ENCODE results near the gene XYLT1.

- no peak for TF ChIP-seq EZH2 (IDR thresholded peaks at IDR 0.05; ENCODE audit: insufficient read depth, poor library complexity, severe bottlenecking)
- no peak for TF ChIP-seq EZH2phosphoT487 (IDR thresholded peaks at IDR 0.05; ENCODE audit: insufficient read depth, low read depth)
Observed at GRCh38 chr16:17304106-17304490, 166.7 kb downstream of the XYLT1 start.
